ENCODE data around the gene ATP2B1.

DNA sequence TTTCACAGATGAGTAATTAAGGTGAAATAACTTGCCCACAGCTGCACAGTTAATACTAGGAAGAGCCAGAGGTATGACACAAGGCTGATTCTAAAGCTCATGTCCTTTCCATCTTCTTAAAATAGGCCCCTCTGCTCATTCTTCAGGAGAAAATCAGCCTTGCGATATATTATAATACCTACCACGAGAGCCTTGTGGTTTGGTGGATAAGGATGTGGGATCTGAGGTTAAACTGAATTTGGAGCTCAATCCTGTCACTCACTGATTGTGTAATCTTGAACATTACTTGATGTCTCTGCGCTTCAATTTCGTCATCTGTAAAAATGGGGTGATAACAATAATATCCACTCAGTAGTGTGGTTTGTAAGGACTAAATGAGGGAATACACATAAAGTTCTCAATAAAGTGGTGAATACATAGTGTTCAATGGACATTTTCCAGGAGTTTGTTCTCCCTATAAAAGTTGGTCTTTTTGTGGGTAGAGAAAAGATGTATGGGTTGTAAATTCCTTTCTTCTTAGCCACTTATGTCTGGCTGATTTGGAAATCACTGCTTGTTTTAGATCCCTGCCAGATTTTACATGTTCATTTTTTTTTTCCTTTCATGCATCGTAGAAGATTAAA is 25.1 kb upstream of the ATP2B1 start:
- TF ChIP-seq SIN3A (IDR thresholded peaks at IDR 0.05; ENCODE audit: borderline replicate concordance, insufficient read depth, low read length) = no peak
- TF ChIP-seq, protein P1, sequence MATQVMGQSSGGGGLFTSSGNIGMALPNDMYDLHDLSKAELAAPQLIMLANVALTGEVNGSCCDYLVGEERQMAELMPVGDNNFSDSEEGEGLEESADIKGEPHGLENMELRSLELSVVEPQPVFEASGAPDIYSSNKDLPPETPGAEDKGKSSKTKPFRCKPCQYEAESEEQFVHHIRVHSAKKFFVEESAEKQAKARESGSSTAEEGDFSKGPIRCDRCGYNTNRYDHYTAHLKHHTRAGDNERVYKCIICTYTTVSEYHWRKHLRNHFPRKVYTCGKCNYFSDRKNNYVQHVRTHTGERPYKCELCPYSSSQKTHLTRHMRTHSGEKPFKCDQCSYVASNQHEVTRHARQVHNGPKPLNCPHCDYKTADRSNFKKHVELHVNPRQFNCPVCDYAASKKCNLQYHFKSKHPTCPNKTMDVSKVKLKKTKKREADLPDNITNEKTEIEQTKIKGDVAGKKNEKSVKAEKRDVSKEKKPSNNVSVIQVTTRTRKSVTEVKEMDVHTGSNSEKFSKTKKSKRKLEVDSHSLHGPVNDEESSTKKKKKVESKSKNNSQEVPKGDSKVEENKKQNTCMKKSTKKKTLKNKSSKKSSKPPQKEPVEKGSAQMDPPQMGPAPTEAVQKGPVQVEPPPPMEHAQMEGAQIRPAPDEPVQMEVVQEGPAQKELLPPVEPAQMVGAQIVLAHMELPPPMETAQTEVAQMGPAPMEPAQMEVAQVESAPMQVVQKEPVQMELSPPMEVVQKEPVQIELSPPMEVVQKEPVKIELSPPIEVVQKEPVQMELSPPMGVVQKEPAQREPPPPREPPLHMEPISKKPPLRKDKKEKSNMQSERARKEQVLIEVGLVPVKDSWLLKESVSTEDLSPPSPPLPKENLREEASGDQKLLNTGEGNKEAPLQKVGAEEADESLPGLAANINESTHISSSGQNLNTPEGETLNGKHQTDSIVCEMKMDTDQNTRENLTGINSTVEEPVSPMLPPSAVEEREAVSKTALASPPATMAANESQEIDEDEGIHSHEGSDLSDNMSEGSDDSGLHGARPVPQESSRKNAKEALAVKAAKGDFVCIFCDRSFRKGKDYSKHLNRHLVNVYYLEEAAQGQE (IDR thresholded peaks at IDR 0.05; ENCODE audit: insufficient read depth in 1 of 2, low read depth in 2 of 2, low read length in 2 of 2) = no peak
- no peak for TF ChIP-seq POLR2AphosphoS5 (IDR thresholded peaks at IDR 0.05; ENCODE audit: low read depth, low read length)
- no peak for TF ChIP-seq TAF1 (IDR thresholded peaks at IDR 0.05; ENCODE audit: borderline replicate concordance, insufficient read depth, low read length)
- TF ChIP-seq FOXP2 (optimal IDR thresholded peaks at IDR 0.05; ENCODE audit: borderline replicate concordance, extremely low read depth, extremely low read length, insufficient read depth) = no peak
